HepG2 (cell line): ENCODE results near the gene GLB1L. TPM values are rescaled to one million over a fixed set of nuclear protein-coding genes. Genes with fewer than 3 reads are reported as not detected.
A peak's percentile ranks its signal among the peaks of the same experiment; 100 is the strongest.

Experiments
- ARID4A ChIP-seq: sonication (generic); formaldehyde crosslinking; IDR thresholded peaks from 2 replicates; pipeline ENCODE4 v1.5.0; 2020; ENCODE audit warnings: mild to moderate bottlenecking, missing genetic modification reagents, borderline replicate concordance
- ARNTL ChIP-seq: sonication (generic); formaldehyde crosslinking; IDR thresholded peaks from 2 replicates; pipeline ENCODE4 v1.4.0; 2020; ENCODE audit warnings: mild to moderate bottlenecking, missing genetic modification reagents
- DMTF1 ChIP-seq: sonication (generic); formaldehyde crosslinking; IDR thresholded peaks from 2 replicates; pipeline ENCODE4 v1.4.0; 2020; ENCODE audit warnings: mild to moderate bottlenecking, missing genetic modification reagents
- GTF2F1 ChIP-seq: fragments of 150-350 bp; IDR thresholded peaks from 2 replicates; pipeline ENCODE4 v1.6.1; 2014; ENCODE audit warnings: low read length
- IRX3 ChIP-seq: sonication (generic); formaldehyde crosslinking; IDR thresholded peaks from 2 replicates; pipeline ENCODE4 v1.8.1; 2023; ENCODE audit warnings: mild to moderate bottlenecking, low read depth, missing genetic modification reagents, borderline replicate concordance
- KLF16 ChIP-seq, 2 experiments: sonication (generic) in 1 of 2; formaldehyde crosslinking in 1 of 2; IDR thresholded peaks; 2 replicates each; pipeline versions ENCODE4 v1.6.1 to v1.8.0; 2016 to 2023; ENCODE audit warnings: missing genetic modification reagents in 2 of 2, missing compliant biosample characterization in 1 of 2
- KMT2A ChIP-seq: sonication (generic); formaldehyde crosslinking; IDR thresholded peaks from 2 replicates; pipeline ENCODE4 v1.4.0; 2020; ENCODE audit warnings: missing genetic modification reagents
- MAZ ChIP-seq, 2 experiments: sonication (generic) in 1 of 2; formaldehyde crosslinking in 1 of 2; IDR thresholded peaks; 2 replicates each; pipeline versions ENCODE4 v1.5.0 to v1.6.1; 2012 to 2020; ENCODE audit warnings: low read depth in 2 of 2, mild to moderate bottlenecking in 2 of 2, borderline replicate concordance in 1 of 2, improper control_type of control experiment in 1 of 2, low read length in 1 of 2, missing genetic modification reagents in 1 of 2, moderate library complexity in 1 of 2
- MEF2D ChIP-seq: sonication (generic); formaldehyde crosslinking; IDR thresholded peaks from 2 replicates; pipeline ENCODE4 v1.5.1; 2020; ENCODE audit warnings: mild to moderate bottlenecking, missing genetic modification reagents
- ZNF280D ChIP-seq: sonication (generic); formaldehyde crosslinking; IDR thresholded peaks from 2 replicates; pipeline ENCODE4 v1.5.1; 2020; ENCODE audit warnings: mild to moderate bottlenecking, missing genetic modification reagents
- ZNF7 ChIP-seq: IDR thresholded peaks from 2 replicates; pipeline ENCODE4 v1.6.1; 2016; ENCODE audit warnings: missing biosample characterization, missing genetic modification reagents
- ZNF780A ChIP-seq: sonication (generic); formaldehyde crosslinking; IDR thresholded peaks from 2 replicates; pipeline ENCODE4 v1.8.0; 2022; ENCODE audit warnings: mild to moderate bottlenecking, missing genetic modification reagents, moderate library complexity
- ZNF800 ChIP-seq: sonication (generic); formaldehyde crosslinking; IDR thresholded peaks from 2 replicates; pipeline ENCODE4 v1.4.0; 2020; ENCODE audit warnings: missing genetic modification reagents
- polyA plus RNA-seq, 8 experiments: library from polyadenylated mRNA; depleted of rRNA in 3 of 8; stranded (reverse) in 7 of 8; unstranded in 1 of 8; fragments of >200 nt; fragmentation: Illumina TruSeq in 4 of 8; extraction: Trizol in 4 of 8; gene quantifications; 2 replicates each; pipeline versions ENCODE4 v1.2.1 to v1.2.3, GENCODE V29; 2011 to 2016; ENCODE audit warnings: low read depth in 4 of 8, missing spikeins in 1 of 8, mixed read lengths in 1 of 8; ENCODE audit not compliant: insufficient read depth in 1 of 8
- total RNA-seq, 5 experiments: library from RNA; depleted of rRNA; stranded (reverse); fragments of >200 nt; fragmentation: Illumina TruSeq; extraction: Trizol; gene quantifications; 2 replicates each; pipeline ENCODE4 v1.2.3, GENCODE V29; 2016; ENCODE audit warnings: low read depth in 1 of 5

GLB1L gene
- total and polyA plus RNA-seq, 2 of the 13 experiments (the other 11 are each of a cell fraction or from before 2014, with no cell fraction given) = 6.8 to 7.3 TPM

- TF ChIP-seq ZNF800 (CRISPR knock-in tag) (peak; percentile 51; the same call in 1 of the 2 replicates), KMT2A (CRISPR knock-in tag) (peak; percentile 48), DMTF1 (0 out of 2 replicates have a peak, but pooled peaks have one; percentile 18), MAZ (IDR thresholded peaks at IDR 0.05; ENCODE audit: borderline replicate concordance, low read depth, low read length) (no peak), MAZ (CRISPR knock-in tag; IDR thresholded peaks at IDR 0.05; ENCODE audit: low read depth) (peak; percentile 82), KLF16 (CRISPR knock-in tag; IDR thresholded peaks at IDR 0.05) (peak in 1 of 2 experiments; percentile 55; a peak in 1 of 4 replicates), ZNF280D (CRISPR knock-in tag) (peak; percentile 88; the same call in 1 of the 2 replicates), MEF2D (CRISPR knock-in tag) (peak; percentile 86), ZNF780A (CRISPR knock-in tag) (no peak; the same call in 1 of the 2 replicates), ZNF7 (CRISPR knock-in tag) (no peak), IRX3 (0 out of 2 replicates have a peak, but pooled peaks have one; percentile 42), ARID4A (CRISPR knock-in tag) (peak; percentile 81; the same call in 1 of the 2 replicates), GTF2F1 (no peak), ARNTL (peak; percentile 43; the same call in 1 of the 2 replicates)
Measured at GRCh38 chr2:219249203-219249980, 4.1 kb upstream of the GLB1L start (continued).
